ENCODE data around the gene ADARB2. TPM values are rescaled to one million over a fixed set of nuclear protein-coding genes. Genes with fewer than 3 reads are reported as not detected.
"Not testable (repeated sequence)": the region's sequence is repeated elsewhere in the genome, so short reads cannot be mapped to it uniquely, and the experiment has no call there.

ADARB2 gene
- total RNA-seq, 3 donors from 2014 or later = 0.03 to 0.05 TPM; not detected in 1

DNA sequence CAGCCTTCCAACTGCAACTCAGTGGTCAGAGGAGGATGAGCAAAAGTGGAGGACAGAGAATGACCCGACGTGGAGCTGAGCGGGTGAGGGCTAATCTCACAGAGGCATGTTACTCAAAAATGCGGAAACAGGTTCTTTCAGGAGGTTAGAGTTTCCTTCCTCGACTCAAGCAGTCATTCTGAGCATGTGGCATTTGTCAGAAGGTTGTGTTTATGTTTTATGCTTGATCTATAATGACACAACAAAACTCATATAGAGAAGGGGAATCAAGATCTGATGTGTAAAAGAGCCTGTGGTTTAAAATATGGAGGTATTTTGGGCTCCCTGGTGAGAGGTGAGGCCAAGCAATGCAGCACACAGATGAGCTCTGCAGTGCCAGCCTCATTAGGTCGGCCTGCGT lies 311.4 kb downstream of the ADARB2 start:
- no peak for DNase-seq
- peaks cover 10% of the 10 kb centered on the region for H3K9me3 Mint-ChIP-seq
- peaks cover 12% of the 10 kb centered on the region for H3K27me3 Mint-ChIP-seq (ENCODE audit: low read depth)
- ATAC-seq = peak; percentile 42 to 44
- H3K36me3 Mint-ChIP-seq (ENCODE audit: insufficient read depth) = no peaks in the 10 kb centered on the region
- no peak overlapping the region for H3K4me3 Mint-ChIP-seq
- H3K4me1 Mint-ChIP-seq (ENCODE audit: low read depth) = peaks cover 10% of the 10 kb centered on the region

DNA sequence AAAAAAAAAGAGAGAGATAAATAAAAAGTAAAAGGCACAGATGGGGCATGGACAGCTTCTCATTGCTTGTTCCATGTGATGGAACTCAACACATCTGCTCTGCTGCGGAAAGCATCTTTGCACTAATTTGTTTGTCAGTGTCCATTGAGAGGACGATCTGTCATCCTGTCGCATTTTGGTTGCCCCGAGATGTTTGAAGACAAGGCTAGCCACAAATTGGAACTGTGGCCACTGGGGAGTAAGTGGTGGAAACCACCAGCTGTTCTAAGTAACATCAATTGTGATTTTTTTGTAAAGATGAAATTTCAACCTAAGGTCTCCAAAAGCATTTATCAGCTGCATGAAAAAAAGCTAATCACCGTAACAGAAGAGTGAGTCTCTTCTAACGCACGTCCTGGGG lies 312.7 kb downstream of the ADARB2 start:
- H3K4me3 Mint-ChIP-seq = no peak overlapping the region
- H3K36me3 Mint-ChIP-seq (ENCODE audit: insufficient read depth) = no peaks in the 10 kb centered on the region
- peaks cover 21% of the 10 kb centered on the region for H3K27me3 Mint-ChIP-seq (ENCODE audit: low read depth)
- no peak for ATAC-seq
- peaks cover 18% of the 10 kb centered on the region for H3K4me1 Mint-ChIP-seq (ENCODE audit: low read depth)
- DNase-seq = no peak
- no peaks in the 10 kb centered on the region for H3K9me3 Mint-ChIP-seq

DNA sequence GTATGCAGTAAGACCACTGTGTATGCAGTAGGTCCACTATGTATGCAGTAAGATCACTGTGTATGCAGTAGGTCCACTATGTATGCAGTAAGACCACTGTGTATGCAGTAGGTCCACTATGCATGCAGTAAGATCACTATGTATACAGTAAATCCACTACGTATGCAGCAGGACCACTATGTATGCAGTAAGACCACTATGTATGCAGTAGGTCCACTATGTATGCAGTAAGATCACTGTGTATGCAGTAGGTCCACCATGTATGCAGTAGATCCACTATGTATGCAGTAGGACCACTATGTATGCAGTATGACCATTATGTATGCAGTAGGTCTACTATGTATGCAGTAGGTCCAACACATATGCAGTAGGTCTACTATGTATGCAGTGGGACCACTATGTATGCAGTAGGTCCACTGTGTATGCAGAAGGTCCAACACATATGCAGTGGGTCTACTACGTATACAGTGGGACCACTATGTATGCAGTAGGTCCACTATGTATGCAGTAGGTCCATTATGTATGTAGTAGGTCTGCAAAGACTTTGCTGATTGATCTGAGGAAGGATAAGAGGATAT lies 313.6 kb downstream of the ADARB2 start:
- Mint-ChIP-seq H3K4me1 (ENCODE audit: low read depth) (peaks cover 18% of the 10 kb centered on the region), H3K4me3 (no peak overlapping the region), H3K27me3 (ENCODE audit: low read depth) (peaks cover 23% of the 10 kb centered on the region), H3K36me3 (ENCODE audit: insufficient read depth) (no peaks in the 10 kb centered on the region), H3K9me3 (no peaks in the 10 kb centered on the region)
- DNase-seq = no peak
- no peak for ATAC-seq

DNA sequence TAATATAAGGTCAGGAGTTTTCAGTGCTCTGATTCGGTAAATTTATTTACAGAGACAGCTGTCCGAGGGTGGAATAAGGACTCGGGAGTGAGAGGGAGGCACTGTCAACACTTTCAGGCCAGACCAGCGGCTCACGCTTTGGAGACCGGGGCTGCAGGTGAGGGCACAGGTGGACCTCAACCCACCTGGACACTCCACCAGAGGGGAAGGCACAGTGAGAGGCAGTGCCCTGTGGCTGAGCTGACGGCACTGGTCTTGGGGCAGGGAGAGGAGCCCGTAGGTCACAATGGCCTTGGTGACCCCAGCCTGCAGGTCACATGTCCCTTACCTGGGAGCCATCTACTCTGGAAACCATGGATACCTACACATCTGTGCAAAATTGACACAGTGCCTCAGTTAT lies 315.1 kb downstream of the ADARB2 start:
- no peak overlapping the region for H3K4me3 Mint-ChIP-seq
- no peaks in the 10 kb centered on the region for H3K9me3 Mint-ChIP-seq
- peaks cover 28% of the 10 kb centered on the region for H3K27me3 Mint-ChIP-seq (ENCODE audit: low read depth)
- H3K36me3 Mint-ChIP-seq (ENCODE audit: insufficient read depth) = no peaks in the 10 kb centered on the region
- ATAC-seq = no peak
- no peak for DNase-seq
- H3K4me1 Mint-ChIP-seq (ENCODE audit: low read depth) = peaks cover 18% of the 10 kb centered on the region

DNA sequence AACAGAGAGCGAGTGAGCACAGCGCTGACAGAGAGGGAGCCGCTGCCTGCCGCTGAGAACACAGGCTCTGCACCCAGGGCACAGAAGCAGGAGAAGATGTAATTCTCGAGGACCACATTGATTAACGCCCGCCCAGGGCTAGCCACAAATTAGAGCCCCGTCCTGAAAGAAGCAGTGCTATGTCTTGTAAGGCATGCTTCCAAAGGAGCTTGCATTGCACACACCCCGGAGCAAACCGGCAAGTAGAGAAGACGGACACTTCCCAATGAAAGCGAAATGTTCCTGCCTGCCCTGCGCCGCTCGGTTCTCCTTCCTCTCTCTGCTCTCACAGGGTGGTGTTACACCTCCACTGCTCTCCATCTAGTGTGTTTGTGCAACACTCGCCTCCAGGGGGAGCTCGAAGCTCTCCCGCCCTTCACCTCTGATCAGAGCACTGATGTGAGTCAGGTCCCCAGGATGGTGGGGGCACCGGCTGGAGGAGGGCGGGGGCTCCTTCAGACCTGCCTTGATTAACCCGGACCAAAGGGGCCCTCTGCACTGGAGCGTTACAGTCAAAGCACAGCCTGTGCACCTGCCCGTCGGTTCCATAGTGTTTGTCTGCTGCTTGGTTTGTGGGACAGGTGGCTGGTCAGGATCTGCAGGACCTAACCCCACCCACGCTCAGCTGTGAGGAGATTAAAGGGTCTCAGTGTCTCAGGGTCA lies 316.5 kb downstream of the ADARB2 start:
- no peaks in the 10 kb centered on the region for H3K36me3 Mint-ChIP-seq (ENCODE audit: insufficient read depth)
- peak; percentile 94 to 95 for ATAC-seq
- no peaks in the 10 kb centered on the region for H3K9me3 Mint-ChIP-seq
- peak; percentile 31 for DNase-seq
- peak overlapping the region; percentile 63 for H3K4me3 Mint-ChIP-seq
- H3K4me1 Mint-ChIP-seq (ENCODE audit: low read depth) = peaks cover 18% of the 10 kb centered on the region
- peaks cover 35% of the 10 kb centered on the region for H3K27me3 Mint-ChIP-seq (ENCODE audit: low read depth)

DNA sequence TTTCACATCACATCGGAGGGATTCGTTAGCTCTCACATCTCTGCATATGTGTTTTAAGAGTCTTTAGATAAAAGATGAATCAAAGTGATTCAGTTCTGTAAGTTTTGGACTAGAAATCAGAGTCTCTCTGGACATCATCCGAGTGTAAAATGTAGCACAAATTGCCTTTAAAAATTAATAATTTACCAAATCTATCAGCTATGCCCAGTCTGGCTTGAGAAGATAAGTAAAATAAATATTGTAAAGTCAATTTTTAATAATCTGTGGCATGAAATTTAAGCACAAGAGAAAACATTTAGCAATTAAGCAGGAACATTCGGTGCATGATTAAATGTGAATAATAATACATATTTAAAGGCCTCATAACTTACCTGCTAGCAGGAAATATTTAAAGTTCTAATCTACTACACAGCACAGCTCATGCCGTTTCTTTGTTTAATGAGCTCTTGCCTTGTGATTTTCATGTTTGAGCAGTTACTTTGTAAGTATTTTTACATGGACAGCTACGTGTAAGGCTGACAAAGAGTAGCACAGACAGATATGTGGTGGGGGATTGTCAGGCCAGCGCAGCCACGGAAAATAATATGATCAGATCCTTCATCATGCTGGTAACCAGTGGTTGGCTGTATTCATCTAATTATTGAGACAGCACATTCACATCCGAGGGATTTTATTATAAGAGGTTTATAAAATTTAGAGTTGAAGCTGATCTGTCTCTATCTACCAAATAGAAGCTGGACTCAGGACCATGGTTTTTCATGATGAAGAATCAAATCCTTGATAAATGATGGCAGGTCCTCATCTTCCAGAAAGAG lies 317.3 kb downstream of the ADARB2 start:
- DNase-seq (no peak), ATAC-seq (no peak)
- Mint-ChIP-seq H3K9me3 (no peaks in the 10 kb centered on the region), H3K36me3 (ENCODE audit: insufficient read depth) (no peaks in the 10 kb centered on the region), H3K27me3 (ENCODE audit: low read depth) (peaks cover 37% of the 10 kb centered on the region), H3K4me1 (ENCODE audit: low read depth) (peaks cover 15% of the 10 kb centered on the region), H3K4me3 (peak overlapping the region; percentile 63)

DNA sequence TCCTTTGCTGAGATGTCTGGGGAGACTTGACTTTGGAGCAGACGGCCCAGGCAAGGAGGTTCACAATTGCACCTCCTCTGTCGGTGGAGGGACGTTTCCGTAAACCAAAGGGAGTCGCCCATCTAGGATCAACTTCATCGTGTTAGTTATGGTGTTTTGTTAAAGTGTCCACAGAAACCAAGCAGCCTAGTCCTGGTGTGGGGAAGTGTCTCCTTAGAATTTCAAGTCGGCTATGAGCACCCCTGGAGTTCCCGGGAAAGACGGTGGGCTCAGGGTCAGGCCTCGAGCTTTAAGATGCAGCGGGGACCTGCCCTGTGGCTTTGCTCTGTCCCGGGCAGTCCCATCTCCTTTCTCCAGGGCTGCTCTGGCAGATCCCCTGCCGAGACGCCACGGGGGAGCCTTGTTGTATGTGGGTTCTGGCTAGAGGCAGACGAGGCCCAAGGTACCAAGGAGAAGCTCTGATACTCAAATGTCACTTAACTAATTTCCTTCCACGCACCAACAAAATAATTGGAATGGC lies 319.2 kb downstream of the ADARB2 start:
- Mint-ChIP-seq H3K36me3 (ENCODE audit: insufficient read depth) (no peaks in the 10 kb centered on the region), H3K4me1 (ENCODE audit: low read depth) (peaks cover 11% of the 10 kb centered on the region), H3K27me3 (ENCODE audit: low read depth) (peaks cover 50% of the 10 kb centered on the region), H3K4me3 (no peak overlapping the region), H3K9me3 (no peaks in the 10 kb centered on the region)
- DNase-seq = no peak
- no peak for ATAC-seq

DNA sequence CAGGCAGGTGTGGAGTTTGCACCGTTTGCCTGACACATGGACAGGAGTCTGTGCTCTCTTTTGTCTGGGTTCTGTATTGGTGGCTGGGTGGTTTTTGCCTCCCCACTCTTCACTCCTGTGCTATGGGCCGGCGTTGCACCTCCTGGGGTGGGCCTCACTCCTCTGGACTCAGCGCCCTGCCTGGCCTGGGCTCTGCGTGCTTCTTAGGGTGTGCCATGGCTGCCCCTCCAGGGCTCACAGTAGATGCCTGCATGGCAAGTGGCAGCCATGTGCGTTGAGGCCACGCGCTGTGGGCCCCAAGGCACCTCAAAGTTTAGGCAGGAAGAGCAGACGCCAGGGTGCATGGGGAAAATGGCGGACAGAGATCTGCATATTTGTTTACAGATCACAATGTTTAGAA lies 319.8 kb downstream of the ADARB2 start:
- ATAC-seq (no peak), DNase-seq (no peak)
- Mint-ChIP-seq H3K4me1 (ENCODE audit: low read depth) (peaks cover 11% of the 10 kb centered on the region), H3K4me3 (no peak overlapping the region), H3K9me3 (no peaks in the 10 kb centered on the region), H3K36me3 (ENCODE audit: insufficient read depth) (no peaks in the 10 kb centered on the region), H3K27me3 (ENCODE audit: low read depth) (peaks cover 54% of the 10 kb centered on the region)

DNA sequence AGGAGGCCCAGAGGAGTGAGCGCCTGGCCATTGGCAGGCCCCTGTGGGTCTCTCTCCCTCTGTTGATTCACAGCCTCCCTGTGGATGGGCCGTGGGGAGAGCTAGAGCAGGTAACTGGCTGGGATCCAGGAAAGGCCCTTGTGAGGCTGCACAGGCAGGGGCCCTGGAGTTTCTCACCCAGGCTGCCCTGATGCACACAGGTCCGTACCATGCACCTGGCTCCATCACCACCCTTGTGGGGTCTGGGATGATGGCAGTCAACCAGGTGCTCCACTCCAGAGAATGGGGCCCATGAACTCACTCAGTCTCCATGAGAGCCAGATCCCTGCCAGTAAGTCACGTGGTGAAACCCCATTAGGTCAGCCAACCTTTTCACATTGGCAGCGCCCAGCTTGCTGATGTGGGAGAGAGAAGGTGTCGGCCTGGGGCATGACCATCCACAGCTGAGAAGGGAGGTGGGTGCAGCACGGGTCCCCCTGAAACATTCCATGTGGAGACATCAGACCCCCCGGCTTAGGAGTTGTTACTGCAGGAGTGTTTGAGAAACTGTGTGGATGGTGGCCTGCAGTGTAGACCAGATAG lies 320.8 kb downstream of the ADARB2 start:
- Mint-ChIP-seq H3K4me1 (ENCODE audit: low read depth) (peaks cover 13% of the 10 kb centered on the region), H3K4me3 (no peak overlapping the region), H3K9me3 (no peaks in the 10 kb centered on the region), H3K27me3 (ENCODE audit: low read depth) (peaks cover 59% of the 10 kb centered on the region), H3K36me3 (ENCODE audit: insufficient read depth) (no peaks in the 10 kb centered on the region)
- DNase-seq (no peak), ATAC-seq (no peak)

DNA sequence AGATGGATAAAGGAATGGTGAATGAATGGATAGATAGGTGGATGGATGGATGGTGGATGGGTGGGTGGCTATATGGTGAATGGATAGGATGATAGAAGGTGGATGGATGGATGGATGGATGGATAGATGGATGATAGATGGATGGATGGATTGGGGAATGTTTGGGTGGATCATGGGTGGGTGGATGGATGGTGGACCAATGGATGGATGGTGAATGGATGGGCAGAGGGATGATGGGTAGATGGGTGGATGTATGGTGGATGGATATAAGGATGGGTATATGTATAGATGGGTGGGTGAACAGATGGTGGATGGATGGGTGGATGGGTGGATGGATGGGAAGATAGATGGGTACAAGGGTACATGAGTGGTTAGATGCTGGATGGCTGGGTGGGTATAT lies 322.4 kb downstream of the ADARB2 start:
- ATAC-seq = no peak
- H3K36me3 Mint-ChIP-seq (ENCODE audit: insufficient read depth) = no peaks in the 10 kb centered on the region
- H3K4me3 Mint-ChIP-seq = no peak overlapping the region
- peaks cover 53% of the 10 kb centered on the region for H3K27me3 Mint-ChIP-seq (ENCODE audit: low read depth)
- H3K9me3 Mint-ChIP-seq = no peaks in the 10 kb centered on the region
- peaks cover 2% of the 10 kb centered on the region for H3K4me1 Mint-ChIP-seq (ENCODE audit: low read depth)
- DNase-seq = no peak

DNA sequence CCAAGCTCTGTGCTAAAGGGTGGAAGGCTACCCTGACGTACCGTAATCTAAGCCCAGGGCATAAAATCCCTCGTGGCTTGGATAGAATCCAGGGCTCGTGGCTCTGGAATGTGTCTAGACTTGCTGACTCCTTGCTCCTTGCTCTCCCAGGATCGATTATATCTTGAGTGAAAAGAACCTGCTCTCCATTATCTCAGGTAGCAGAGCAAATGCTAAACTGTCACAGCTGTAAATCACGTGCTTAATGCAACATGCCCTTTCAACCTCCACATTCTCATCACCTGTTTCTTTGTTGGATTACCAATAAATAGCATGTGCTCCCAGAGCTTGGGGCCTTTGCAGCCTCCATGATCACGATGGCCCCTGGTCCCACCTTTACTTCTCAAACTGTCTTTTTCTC lies 323.0 kb downstream of the ADARB2 start:
- not testable (repeated sequence) for ATAC-seq; H3K9me3 Mint-ChIP-seq; DNase-seq; H3K4me1 Mint-ChIP-seq (ENCODE audit: low read depth); H3K36me3 Mint-ChIP-seq (ENCODE audit: insufficient read depth); H3K4me3 Mint-ChIP-seq
- peaks cover 48% of the 10 kb centered on the region for H3K27me3 Mint-ChIP-seq (ENCODE audit: low read depth)

DNA sequence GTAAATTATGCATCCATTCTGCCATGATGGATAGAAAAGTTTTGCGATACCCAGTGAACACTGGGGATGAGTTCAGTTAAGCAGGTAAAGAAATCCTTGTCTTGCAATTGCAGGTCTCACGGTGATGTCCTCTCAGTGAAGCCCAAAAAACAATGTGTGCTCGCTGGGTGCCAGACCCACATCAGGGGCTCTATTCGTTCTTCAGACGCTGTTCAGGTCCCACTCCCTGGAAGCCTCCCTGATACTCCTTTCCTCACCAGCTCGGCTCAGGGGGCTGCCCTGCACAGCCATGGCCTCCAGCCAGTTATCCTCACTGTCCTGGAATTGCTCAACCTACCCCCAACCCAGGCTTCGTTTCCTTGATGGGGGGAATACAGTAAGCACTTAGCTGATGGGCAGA lies 323.5 kb downstream of the ADARB2 start:
- Mint-ChIP-seq H3K36me3 (ENCODE audit: insufficient read depth) (no peaks in the 10 kb centered on the region), H3K27me3 (ENCODE audit: low read depth) (peaks cover 48% of the 10 kb centered on the region), H3K9me3 (no peaks in the 10 kb centered on the region), H3K4me3 (no peak overlapping the region), H3K4me1 (ENCODE audit: low read depth) (peaks cover 2% of the 10 kb centered on the region)
- ATAC-seq (no peak), DNase-seq (no peak)

DNA sequence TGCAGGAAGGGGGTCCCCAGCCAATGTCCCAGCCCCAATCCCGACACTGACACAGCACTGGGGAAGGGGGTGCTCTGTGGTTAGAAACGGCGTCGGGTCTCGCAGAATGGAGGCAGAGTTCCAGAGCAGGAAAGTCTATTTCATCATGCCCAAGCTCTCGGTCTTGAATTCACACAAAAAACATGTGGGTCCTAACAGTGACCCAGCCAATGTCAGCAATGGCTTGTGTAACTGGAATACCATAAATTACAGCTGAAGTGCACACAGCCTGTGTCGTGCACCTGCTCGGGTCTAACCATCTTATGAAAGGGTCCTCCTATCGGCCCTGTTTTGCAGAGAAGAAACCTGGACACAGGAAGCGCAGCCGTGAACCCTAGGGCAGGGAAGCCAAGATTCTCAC lies 324.1 kb downstream of the ADARB2 start:
- no peak for ATAC-seq
- no peak for DNase-seq
- H3K4me1 Mint-ChIP-seq (ENCODE audit: low read depth) = peaks cover 2% of the 10 kb centered on the region
- H3K4me3 Mint-ChIP-seq = no peak overlapping the region
- peaks cover 48% of the 10 kb centered on the region for H3K27me3 Mint-ChIP-seq (ENCODE audit: low read depth)
- H3K36me3 Mint-ChIP-seq (ENCODE audit: insufficient read depth) = no peaks in the 10 kb centered on the region
- H3K9me3 Mint-ChIP-seq = no peaks in the 10 kb centered on the region

DNA sequence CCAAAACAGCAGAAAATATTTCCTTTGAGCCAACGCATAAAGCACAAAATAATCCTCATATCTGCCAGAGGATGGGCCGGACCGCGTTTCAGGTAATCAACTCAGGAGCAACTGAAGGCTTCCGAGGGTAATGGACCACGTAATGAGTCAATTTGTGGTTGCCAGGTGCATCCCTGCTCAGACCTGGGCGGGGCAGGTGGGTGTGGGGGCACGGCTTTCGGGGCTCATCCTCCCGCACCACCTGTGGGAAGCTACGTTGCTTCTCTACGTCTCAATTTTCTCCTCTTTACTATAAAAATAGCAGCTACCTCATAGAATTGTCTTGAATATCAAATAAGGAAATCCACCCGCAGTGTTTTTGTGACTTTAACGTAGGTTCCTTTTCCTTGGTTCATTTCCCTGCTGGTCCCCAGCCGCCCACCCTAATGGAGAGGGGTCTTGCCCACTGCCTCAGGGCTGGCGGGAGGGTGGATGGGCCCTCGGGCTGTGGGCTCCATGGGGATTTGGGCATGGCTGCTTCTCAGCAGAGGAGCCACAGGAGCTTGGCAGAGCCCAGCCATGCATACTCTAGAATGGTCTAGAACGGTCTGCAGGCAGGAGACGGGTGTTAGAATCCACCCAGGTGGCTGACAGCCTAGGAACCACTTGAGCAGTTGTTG lies 324.7 kb downstream of the ADARB2 start:
- Mint-ChIP-seq H3K4me1 (ENCODE audit: low read depth) (peaks cover 2% of the 10 kb centered on the region), H3K36me3 (ENCODE audit: insufficient read depth) (no peaks in the 10 kb centered on the region), H3K4me3 (no peak overlapping the region), H3K9me3 (no peaks in the 10 kb centered on the region), H3K27me3 (ENCODE audit: low read depth) (peaks cover 42% of the 10 kb centered on the region)
- ATAC-seq = no peak
- no peak for DNase-seq
